Peyer's patch (tissue), 4 donors: ENCODE results near the gene BSN. TPM values are rescaled to one million over a fixed set of nuclear protein-coding genes. Genes with fewer than 3 reads are reported as not detected.

ENCODE experiments used
- DNase-seq, 3 donors: peaks; one replicate each; pipeline ENCODE4 v3.0.0-alpha.2; 2017 to 2019
- H3K27ac ChIP-seq, 4 donors: fragments of 200-600 bp; sonication (generic); one replicate each; pipeline ENCODE4 v1.5.1; 2016 to 2019
- H3K27me3 ChIP-seq, 2 donors: fragments of 200-600 bp; sonication (generic); one replicate each; pipeline ENCODE4 v1.5.1; 2019
- H3K36me3 ChIP-seq, 3 donors: fragments of 200-600 bp; sonication (generic); one replicate each; pipeline ENCODE4 v1.5.1; 2016 to 2019
- H3K4me1 ChIP-seq, 4 donors: fragments of 200-600 bp; sonication (generic); one replicate each; pipeline ENCODE4 v1.5.1; 2016 to 2019
- H3K4me3 ChIP-seq, 4 donors: fragments of 200-600 bp; sonication (generic); 1 replicate in 3 of 4; 2 replicates in 1 of 4; pipeline ENCODE4 v1.5.1; 2016 to 2019; ENCODE audit warnings: mild to moderate bottlenecking in 1 of 4
- H3K9me3 ChIP-seq, 4 donors: fragments of 200-600 bp; sonication (generic); one replicate each; pipeline ENCODE4 v1.5.1; 2016 to 2019; ENCODE audit warnings: mild to moderate bottlenecking in 1 of 4
- POLR2A ChIP-seq, 2 donors: fragments of 450-650 bp; IDR thresholded peaks; one replicate each; pipeline ENCODE4 v1.5.1; 2017; ENCODE audit warnings: antibody characterized with exemption in 2 of 2, mild to moderate bottlenecking in 2 of 2, moderate library complexity in 2 of 2
- total RNA-seq, 4 donors: library from RNA; depleted of rRNA; stranded (reverse); fragments of >200 nt; gene quantifications; one replicate each; pipeline ENCODE4 v1.1.0, GENCODE V29; 2016
- TF ChIP-seq, protein P1 (sequence below), 6 experiments: fragments of 450-650 bp in 4 of 6; fragments of 200-600 bp in 2 of 6; sonication (generic) in 1 of 6; IDR thresholded peaks; one replicate each; pipeline ENCODE4 v1.5.1; 2017 to 2019; ENCODE audit warnings: antibody characterized with exemption in 6 of 6, mild to moderate bottlenecking in 3 of 6, moderate library complexity in 1 of 6

BSN gene, protein sequence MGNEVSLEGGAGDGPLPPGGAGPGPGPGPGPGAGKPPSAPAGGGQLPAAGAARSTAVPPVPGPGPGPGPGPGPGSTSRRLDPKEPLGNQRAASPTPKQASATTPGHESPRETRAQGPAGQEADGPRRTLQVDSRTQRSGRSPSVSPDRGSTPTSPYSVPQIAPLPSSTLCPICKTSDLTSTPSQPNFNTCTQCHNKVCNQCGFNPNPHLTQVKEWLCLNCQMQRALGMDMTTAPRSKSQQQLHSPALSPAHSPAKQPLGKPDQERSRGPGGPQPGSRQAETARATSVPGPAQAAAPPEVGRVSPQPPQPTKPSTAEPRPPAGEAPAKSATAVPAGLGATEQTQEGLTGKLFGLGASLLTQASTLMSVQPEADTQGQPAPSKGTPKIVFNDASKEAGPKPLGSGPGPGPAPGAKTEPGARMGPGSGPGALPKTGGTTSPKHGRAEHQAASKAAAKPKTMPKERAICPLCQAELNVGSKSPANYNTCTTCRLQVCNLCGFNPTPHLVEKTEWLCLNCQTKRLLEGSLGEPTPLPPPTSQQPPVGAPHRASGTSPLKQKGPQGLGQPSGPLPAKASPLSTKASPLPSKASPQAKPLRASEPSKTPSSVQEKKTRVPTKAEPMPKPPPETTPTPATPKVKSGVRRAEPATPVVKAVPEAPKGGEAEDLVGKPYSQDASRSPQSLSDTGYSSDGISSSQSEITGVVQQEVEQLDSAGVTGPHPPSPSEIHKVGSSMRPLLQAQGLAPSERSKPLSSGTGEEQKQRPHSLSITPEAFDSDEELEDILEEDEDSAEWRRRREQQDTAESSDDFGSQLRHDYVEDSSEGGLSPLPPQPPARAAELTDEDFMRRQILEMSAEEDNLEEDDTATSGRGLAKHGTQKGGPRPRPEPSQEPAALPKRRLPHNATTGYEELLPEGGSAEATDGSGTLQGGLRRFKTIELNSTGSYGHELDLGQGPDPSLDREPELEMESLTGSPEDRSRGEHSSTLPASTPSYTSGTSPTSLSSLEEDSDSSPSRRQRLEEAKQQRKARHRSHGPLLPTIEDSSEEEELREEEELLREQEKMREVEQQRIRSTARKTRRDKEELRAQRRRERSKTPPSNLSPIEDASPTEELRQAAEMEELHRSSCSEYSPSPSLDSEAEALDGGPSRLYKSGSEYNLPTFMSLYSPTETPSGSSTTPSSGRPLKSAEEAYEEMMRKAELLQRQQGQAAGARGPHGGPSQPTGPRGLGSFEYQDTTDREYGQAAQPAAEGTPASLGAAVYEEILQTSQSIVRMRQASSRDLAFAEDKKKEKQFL (N-terminal part only)
- 1 to 10 TPM in 1 of 4 donors, under 1 TPM in 3; 0.18 to 3.3 (median 0.85) TPM for total RNA-seq

DNA sequence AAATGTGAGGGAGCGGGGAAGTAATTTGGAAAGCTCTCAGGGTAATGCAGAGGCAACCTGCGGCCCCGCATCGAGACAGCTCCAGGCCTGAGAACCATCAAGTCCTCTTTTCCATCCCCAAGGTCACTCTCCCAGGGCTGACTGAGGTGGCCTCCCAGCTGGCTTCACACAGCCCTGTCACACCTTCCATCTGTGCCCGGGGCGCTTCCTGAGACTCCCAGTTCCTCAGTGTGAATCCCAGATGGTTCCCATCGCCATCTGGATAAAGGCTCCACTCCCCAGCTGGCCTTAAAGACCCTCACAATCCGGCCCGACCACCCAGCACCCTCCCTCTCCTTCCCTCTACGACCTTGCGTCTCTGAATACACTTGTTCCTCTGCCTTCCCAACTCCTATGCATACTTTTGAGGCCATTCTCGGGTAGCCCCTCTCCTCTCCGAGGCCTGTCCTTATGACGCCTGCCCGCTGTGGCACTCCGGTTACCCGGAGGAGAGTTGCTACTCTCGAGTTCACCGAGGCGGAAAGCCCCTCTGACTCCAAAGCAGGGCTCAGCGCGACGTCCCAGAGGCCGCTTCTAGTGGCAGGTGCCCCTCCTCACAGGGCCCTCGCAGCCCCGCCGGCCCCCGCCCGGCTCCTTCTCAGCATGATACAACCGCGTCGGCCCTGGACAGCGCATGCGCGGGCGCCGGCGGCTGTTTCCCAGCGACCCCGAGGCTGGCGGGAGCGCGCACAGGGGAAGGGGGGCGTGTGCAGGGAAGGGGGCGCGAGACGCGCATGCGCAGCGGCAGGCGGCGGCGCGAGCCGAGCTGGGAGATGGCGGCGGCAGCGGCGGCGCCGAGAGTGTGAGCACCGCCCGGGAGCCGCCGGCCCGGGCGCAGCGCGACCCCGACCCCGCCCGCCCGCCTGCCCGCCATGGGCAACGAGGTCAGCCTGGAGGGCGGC lies at the start of gene BSN:
TSS of gene BSN (plus strand) at position 786 of the 941 bp plus-strand sequence. CDS start at position 912, 126 bp downstream.
- no peaks in the 10 kb centered on the region for H3K36me3 ChIP-seq
- peaks cover 0 to 19% (median 5%) of the 10 kb centered on the region in 4 donors for H3K4me1 ChIP-seq
- peak within 1 kb of the TSS; percentile 43 to 76 (median 64) for H3K4me3 ChIP-seq
- TF ChIP-seq, protein P1, sequence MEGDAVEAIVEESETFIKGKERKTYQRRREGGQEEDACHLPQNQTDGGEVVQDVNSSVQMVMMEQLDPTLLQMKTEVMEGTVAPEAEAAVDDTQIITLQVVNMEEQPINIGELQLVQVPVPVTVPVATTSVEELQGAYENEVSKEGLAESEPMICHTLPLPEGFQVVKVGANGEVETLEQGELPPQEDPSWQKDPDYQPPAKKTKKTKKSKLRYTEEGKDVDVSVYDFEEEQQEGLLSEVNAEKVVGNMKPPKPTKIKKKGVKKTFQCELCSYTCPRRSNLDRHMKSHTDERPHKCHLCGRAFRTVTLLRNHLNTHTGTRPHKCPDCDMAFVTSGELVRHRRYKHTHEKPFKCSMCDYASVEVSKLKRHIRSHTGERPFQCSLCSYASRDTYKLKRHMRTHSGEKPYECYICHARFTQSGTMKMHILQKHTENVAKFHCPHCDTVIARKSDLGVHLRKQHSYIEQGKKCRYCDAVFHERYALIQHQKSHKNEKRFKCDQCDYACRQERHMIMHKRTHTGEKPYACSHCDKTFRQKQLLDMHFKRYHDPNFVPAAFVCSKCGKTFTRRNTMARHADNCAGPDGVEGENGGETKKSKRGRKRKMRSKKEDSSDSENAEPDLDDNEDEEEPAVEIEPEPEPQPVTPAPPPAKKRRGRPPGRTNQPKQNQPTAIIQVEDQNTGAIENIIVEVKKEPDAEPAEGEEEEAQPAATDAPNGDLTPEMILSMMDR (IDR thresholded peaks at IDR 0.05): no peak
- TF ChIP-seq POLR2A (IDR thresholded peaks at IDR 0.05): no peak
- peak; percentile 75 to 89 (median 81) for DNase-seq
- H3K9me3 ChIP-seq: no peaks in the 10 kb centered on the region
- peaks cover 0 to 3% of the 10 kb centered on the region in 2 donors for H3K27me3 ChIP-seq
- H3K27ac ChIP-seq: peak within 1 kb of the TSS in 3 of 4 donors; percentile 31 to 58 (median 33)

DNA sequence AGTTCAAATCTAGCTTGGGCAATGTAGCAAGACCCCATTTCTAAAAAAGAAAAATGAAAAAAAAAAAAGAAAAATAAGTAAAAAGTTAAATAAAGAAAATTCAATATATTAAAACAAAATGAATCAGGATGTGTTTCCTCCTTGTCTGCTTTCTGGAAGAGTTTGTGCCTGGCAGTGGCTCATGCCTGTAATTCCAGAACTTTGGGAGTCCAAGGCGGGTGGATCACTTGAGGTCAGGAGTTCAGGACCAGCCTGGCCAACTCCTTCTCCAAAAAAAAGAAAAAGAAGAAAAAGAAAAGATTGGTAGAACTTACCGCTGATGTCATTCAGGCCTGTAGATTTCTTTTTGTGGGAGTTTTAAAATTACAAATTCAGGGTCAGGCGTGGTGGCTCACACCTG lies 47.4 kb upstream of the BSN start:
- TF ChIP-seq, protein P1 (IDR thresholded peaks at IDR 0.05): no peak
- Histone ChIP-seq H3K9me3 (no peaks in the 10 kb centered on the region), H3K4me3 (no peak overlapping the region), H3K27ac (no peak overlapping the region), H3K27me3 (no peaks in the 10 kb centered on the region), H3K4me1 (peaks cover 0 to 8% (median 0%) of the 10 kb centered on the region in 4 donors), H3K36me3 (peaks cover 0 to 17% (median 0%) of the 10 kb centered on the region in 3 donors)
- no peak for DNase-seq

DNA sequence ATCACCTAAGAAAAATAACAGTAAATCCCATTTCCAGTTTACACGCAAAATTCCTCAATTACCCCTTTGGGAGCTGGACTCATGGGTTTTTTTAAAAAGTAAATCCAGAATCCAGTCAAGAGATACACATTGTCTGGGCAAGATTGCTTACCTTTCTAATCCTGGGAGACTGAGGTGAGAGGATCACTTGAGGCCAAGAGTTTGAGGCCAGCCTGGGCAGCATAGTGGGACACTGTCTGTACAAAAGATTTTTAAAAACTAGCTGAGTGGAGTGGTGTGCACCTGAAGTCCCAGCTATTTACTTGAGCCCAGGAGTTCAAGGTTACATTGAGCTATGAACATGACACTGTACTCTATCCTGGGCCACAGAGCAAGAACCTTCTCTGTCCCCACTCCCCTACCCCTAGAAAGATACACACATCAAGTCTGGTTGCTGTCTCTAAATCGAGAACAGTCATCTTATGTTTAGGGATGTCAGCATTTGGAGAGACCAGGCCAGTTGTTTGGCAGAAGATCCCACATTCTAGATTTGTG lies 45.2 kb upstream of the BSN start:
- peaks cover 0 to 6% (median 0%) of the 10 kb centered on the region in 4 donors for H3K4me1 ChIP-seq
- no peak overlapping the region for H3K27ac ChIP-seq
- no peak for DNase-seq
- H3K4me3 ChIP-seq: no peak overlapping the region
- no peaks in the 10 kb centered on the region for H3K27me3 ChIP-seq
- TF ChIP-seq, protein P1 (IDR thresholded peaks at IDR 0.05): no peak
- TF ChIP-seq POLR2A (IDR thresholded peaks at IDR 0.05): no peak
- peaks cover 0 to 26% (median 0%) of the 10 kb centered on the region in 3 donors for H3K36me3 ChIP-seq
- no peaks in the 10 kb centered on the region for H3K9me3 ChIP-seq

DNA sequence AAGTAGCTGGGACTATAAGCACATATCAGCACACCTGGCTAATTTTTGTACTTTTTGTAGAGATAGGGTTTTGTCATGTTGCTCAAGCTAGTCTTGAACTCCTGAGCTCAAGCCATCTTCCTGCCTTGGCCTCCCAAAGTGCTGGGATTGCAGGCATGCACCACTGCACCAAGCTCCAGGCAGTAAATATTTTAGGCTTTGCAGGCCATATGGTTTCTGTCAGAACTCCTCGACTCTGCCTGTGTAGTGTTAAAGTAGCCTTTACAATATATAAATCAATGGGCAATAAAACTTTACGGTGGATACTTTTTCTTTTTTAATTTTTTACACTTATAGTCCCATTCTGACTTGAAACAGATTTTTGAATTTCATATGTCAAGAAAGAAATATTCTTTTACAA lies 42.6 kb upstream of the BSN start:
- peaks cover 0 to 33% (median 0%) of the 10 kb centered on the region in 3 donors for H3K36me3 ChIP-seq
- no peaks in the 10 kb centered on the region for H3K9me3 ChIP-seq
- H3K4me1 ChIP-seq: no peaks in the 10 kb centered on the region
- TF ChIP-seq, protein P1 (IDR thresholded peaks at IDR 0.05): no peak
- no peak for TF ChIP-seq POLR2A (IDR thresholded peaks at IDR 0.05)
- no peak for DNase-seq
- no peaks in the 10 kb centered on the region for H3K27me3 ChIP-seq
- no peak overlapping the region for H3K4me3 ChIP-seq
- no peak overlapping the region for H3K27ac ChIP-seq
